Measurements from ENCODE around the gene CCDC91. TPM values are rescaled to one million over a fixed set of nuclear protein-coding genes. Genes with fewer than 3 reads are reported as not detected.

CCDC91 gene
- total and polyA plus RNA-seq, 8 donors: 15.0 to 27.0 (median 19.1) TPM

DNA sequence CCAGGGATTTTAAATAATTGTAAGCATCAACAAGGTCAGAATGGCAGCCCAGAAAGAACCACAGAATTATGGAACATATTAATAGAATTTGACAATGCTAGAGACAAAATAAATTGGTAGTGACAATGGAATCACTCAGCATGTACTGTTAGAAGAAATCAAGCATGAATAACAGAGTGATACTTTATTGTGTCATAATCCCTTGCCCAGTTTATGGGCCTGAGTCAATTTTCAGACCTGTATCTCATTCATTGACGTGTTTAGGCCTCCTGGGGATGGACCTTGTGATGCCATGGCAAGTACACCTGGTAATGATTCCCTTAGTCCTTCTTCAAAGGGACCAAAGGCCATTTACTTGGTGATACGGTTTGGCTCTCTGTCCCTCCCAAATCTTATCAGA is 12.8 kb upstream of the CCDC91 start:
- intact Hi-C loops (cut with DNase I): no loop called here
- 79 to 88% methylated on average over 2 of the region's 2 CpGs for WGBS, 2 donors
- Histone ChIP-seq H3K27ac (no peak overlapping the region), H3K4me3 (no peak overlapping the region), H3K9me3 (no peaks in the 10 kb centered on the region), H3K36me3 (no peaks in the 10 kb centered on the region), H3K4me1 (no peaks in the 10 kb centered on the region), H3K27me3 (no peaks in the 10 kb centered on the region)
- no peak for DNase-seq
- no peak for FAIRE-seq
- ATAC-seq: no peak
- no peak for TF ChIP-seq CTCF (IDR thresholded peaks at IDR 0.05)

DNA sequence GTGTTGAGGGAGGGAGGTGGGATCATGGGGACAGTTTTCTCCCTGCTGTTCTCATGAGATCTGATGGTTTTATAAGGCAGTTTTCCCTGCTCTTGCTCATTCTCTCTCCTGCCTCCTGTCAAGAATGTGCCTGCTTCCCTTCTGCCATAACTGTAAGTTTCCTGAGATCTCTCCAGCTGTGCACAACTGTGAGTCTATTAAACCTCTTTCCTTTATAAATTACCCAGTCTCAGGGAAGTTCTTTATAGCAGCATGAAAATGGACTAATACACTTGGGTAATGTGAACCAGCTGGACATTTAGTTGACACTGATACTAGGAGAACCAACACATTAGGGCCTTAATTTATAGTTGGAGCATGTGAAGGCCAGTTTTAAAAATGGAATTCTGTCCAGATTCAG is 12.4 kb upstream of the CCDC91 start:
- no peaks in the 10 kb centered on the region for H3K36me3 ChIP-seq
- ATAC-seq: no peak
- H3K9me3 ChIP-seq: no peaks in the 10 kb centered on the region
- H3K27me3 ChIP-seq: no peaks in the 10 kb centered on the region
- no peak overlapping the region for H3K4me3 ChIP-seq
- no peak for TF ChIP-seq CTCF (IDR thresholded peaks at IDR 0.05)
- no peak overlapping the region for H3K27ac ChIP-seq
- no peak for FAIRE-seq
- no peak for DNase-seq
- no peaks in the 10 kb centered on the region for H3K4me1 ChIP-seq
- intact Hi-C loops (cut with DNase I): no loop called here

DNA sequence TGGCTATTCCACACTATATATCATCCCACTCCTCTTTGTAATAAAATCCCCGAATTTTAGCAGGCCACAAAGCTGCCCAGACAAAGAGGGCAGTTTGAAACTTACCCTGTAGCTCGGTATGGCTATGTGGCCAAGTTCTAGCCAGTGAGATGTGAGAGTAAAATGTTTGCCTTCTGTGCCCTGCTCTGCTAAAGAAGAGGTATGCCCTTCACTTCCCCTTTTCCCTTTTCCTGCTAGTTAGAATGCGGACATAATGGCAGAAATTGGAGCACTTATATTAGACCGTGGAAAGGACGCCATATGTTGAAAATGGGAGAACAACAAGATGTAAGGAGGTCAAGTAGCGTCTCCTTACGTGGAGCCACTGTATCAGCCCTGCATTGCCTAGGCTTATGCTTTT is 11.5 kb upstream of the CCDC91 start:
- intact Hi-C loops (cut with DNase I): no loop called here
- H3K27ac ChIP-seq: no peak overlapping the region
- no peaks in the 10 kb centered on the region for H3K27me3 ChIP-seq
- ATAC-seq: no peak
- H3K36me3 ChIP-seq: no peaks in the 10 kb centered on the region
- no peaks in the 10 kb centered on the region for H3K4me1 ChIP-seq
- no peak overlapping the region for H3K4me3 ChIP-seq
- FAIRE-seq: no peak
- no peak for TF ChIP-seq CTCF (IDR thresholded peaks at IDR 0.05)
- no peaks in the 10 kb centered on the region for H3K9me3 ChIP-seq
- 87 to 88% methylated on average over 7 of the region's 7 CpGs for WGBS, 2 donors
- DNase-seq: no peak

DNA sequence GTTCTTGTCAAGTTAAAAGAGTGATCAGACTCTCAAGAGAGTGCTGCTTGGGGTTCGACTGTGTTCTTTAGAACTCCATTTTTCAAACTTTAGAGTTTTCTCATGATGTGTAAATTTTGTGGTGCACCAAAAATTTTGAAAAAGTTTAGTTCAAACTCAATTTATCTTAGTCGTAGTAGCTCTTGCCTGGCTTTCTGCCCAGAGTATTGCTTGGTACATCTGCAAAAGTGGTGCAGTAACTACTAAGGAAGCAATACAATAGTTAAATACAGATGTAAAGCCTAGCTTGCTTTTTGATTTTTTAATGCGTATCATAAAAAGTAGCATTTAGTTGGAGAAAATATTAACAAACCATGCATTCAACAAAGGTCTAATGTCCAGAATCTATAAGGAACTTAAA is 9.5 kb upstream of the CCDC91 start:
- intact Hi-C loops (cut with DNase I): no loop called here
- WGBS, 2 donors: 79 to 81% methylated on average over 3 of the region's 3 CpGs
- H3K4me3 ChIP-seq: no peak overlapping the region
- TF ChIP-seq CTCF (IDR thresholded peaks at IDR 0.05): no peak
- no peaks in the 10 kb centered on the region for H3K36me3 ChIP-seq
- ATAC-seq: no peak
- no peaks in the 10 kb centered on the region for H3K9me3 ChIP-seq
- no peaks in the 10 kb centered on the region for H3K27me3 ChIP-seq
- no peak overlapping the region for H3K27ac ChIP-seq
- DNase-seq: no peak
- no peaks in the 10 kb centered on the region for H3K4me1 ChIP-seq
- no peak for FAIRE-seq

DNA sequence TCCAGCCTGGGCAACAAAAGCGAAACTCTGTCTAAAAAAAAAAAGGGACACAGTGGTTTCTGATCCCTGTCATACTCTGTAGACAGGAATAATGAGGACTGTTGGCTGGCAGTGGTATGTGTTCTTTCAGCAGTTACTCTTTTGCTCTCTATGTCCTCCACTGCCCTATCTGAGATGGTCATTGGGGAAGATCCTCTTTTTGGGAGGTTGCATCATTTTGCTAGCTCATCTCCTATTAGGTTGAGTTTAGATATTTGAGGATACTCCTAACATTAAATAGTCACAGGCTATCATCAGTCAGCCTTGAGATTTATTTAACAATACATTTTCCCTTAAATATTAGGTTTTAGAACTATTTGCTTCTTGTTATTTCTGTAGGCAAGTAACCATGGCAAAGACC is 5.9 kb upstream of the CCDC91 start:
- no peaks in the 10 kb centered on the region for H3K9me3 ChIP-seq
- peaks cover 0 to 8% (median 3%) of the 10 kb centered on the region in 3 donors for H3K4me1 ChIP-seq
- H3K27ac ChIP-seq: no peak overlapping the region
- FAIRE-seq (no peak), DNase-seq (no peak), ATAC-seq (no peak)
- H3K27me3 ChIP-seq: no peaks in the 10 kb centered on the region
- no peak for TF ChIP-seq CTCF (IDR thresholded peaks at IDR 0.05)
- no peaks in the 10 kb centered on the region for H3K36me3 ChIP-seq
- intact Hi-C loops (cut with DNase I): no loop called here
- WGBS, 2 donors: 91 to 95% methylated on average over 1 of the region's 1 CpG
- no peak overlapping the region for H3K4me3 ChIP-seq

All from pancreas (tissue), 10 donors.